HG03469 (cell line): ENCODE results near the gene MYO18A.
"Not testable (repeated sequence)": the region's sequence is repeated elsewhere in the genome, so short reads cannot be mapped to it uniquely, and the experiment has no call there.

Experiments
- ATAC-seq: cut with Tn5 transposase; IDR thresholded peaks from one replicate; pipeline ENCODE4 v1.9.1; 2021; ENCODE audit warnings: mild to moderate bottlenecking, moderate library complexity, moderate number of reproducible peaks; ENCODE audit not compliant: unreplicated experiment

The MYO18A gene

DNA sequence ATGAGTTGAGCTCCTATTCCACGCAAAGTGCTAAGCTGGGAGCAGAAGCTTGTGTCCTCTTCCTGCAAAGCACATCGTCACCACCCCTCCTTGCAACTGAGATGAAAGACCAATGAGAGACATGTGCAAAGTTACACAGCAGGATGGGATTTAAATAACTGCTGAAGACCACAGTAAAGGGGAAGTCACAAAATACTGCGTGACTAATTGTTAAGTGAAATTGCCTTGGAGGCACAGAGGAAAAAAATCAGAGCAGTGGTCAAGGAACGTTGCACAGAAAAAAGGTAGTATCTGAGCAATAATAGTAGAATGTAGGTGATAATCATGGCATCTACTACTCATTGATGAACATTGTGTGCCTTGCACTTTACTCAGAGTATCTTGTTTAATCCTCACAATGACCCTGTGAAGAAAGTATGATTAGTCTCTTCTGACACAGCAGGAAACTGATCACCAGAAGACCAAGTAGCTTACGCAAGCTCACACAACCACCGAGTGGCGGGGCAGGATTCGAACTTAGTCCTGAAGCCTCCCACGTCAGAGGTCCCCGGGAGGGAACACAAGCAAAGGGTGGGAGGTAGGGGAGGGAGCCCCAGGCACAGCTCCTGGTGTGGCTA lies 15.4 kb upstream of the MYO18A start:
- no peak for ATAC-seq

DNA sequence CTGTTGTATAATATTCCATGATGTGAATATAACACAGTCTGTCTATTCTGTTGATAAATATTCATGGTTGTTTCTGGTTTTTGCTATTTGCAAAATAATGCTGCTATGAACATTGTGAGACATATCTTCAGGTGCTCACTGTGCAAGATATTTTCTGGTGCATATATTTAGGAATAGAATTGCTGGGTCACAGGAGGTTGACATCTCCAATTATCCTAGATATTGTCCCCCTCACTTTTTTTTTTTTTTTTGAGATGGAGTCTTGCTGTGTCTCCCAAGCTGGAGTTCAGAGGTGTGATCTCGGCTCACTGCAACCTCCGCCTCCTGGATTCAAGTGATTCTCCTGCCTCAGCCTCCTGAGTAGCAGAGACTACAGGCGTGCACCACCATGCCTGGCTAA lies 14.5 kb upstream of the MYO18A start:
- ATAC-seq, result no peak

DNA sequence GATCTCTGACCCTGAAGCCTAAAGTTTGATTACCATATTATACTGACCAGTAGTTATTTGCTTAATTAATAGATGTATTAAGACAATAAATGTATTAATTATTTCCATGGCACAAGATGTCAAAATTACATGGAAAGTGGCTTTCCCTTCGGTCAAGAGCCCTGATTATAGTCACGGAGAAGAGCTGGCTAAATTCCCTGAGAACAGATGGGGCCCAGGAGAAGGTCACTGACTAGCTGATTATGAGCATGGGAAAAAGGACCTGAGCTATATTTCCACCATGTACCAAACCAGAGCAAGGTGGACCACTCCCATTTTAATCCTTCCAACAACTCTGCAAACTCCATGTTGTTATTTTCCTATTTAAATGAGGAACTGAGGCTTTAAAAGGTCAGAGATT lies 12.9 kb upstream of the MYO18A start:
- no peak for ATAC-seq

DNA sequence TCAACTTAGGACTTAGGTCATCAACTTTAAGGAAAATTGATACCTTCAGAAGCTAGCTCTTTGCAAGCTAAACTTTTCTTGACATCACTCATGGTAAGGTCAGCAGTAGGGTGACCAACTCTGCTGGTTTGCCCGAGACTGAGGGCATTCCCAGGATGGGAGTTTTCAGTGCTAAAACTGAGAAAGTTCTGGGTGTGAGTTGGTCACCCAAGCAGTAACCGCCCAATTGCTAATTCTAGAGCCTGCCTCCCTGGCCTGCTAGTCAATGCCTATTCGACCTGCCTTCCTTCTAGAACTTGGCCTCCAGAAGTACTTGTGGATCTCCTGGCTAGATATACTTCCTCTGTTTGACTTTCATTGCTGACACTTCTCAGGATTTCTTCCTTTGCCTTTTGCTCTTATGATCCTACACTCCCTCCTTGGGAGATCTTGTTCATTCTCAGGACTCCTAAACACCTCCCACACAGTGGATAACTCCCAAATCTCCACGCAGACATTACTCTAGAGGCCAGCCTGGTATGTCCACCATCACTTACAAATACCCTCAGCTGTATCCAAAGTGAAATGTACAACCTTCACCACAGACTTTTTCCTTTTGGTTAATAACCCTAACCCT lies 10.5 kb upstream of the MYO18A start:
- no peak for ATAC-seq

DNA sequence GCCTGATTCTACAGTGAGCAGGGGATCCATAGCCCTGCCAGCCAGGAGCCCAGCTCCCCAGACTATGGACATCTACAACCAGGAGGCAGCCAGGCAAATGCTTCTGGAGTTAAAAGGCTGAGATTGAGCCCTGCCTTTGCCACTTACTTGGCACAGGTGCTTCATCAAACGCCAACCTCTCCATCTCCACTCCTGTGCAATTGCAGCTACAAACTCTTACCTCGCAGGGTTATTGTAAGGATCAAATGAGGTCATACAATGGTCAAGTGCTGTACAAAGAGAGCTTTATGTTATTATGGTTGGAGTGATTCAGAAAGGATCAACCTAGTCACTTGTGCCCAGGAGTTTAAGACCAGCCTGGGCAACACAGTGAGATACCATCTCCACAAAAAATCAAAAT lies 9.8 kb upstream of the MYO18A start:
- no peak for ATAC-seq

DNA sequence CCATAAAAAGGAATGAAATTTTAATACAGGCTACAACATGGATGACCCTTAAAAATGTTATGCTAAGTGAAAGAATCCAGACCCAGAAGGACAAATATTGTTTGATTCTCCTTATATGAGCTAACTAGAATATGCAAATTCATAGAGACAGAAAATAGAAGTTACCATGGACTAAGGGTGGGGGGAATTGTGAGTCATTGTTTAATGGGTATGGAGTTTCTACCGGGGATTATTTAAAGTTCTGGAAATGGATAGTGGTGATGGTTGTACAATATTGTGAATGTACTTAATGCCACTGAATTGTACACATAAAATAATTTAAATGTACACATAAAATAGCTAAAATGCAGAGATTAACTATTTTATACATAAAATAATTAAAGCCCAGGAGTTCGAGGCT lies 9.2 kb upstream of the MYO18A start:
- no peak for ATAC-seq

DNA sequence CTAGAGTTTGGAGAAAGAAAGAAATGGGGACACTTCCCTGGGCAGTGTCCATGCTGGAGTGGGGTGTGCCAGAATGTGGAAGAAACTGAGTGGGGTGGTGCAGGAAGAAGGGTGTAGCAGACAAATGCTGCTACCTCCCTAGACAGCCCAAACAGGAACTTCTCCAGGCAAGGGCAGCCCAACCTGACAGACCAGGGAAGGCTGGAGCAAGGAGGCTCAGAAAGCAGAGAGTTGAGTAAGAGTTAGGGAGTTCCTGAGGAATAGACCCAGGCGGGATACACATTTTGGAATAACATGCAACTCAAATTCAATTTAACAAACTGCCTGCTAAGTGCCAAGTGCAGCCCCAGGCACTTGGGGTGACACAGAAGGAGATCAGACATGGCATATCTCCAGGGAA lies 1.0 kb upstream of the MYO18A start:
- ATAC-seq, result no peak

DNA sequence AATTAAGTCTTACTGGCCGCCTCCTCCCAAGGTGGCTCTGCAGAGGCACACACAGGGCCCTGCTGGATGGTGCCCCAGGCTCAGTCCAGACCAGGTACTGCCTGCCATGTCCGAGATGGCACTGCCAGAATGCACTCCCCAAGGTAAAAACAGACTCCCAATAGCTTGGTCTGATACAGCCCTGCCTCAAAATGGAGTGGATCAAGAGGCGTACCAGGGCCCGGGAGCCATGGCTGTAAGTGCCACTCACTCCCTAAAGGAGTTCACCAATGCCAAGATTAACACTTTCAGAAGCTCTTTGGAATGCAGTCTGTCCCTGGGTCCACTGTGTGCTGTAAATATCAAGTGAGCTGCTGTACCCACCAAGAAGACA lies 576 bp upstream of the MYO18A start:
- no peak for ATAC-seq

DNA sequence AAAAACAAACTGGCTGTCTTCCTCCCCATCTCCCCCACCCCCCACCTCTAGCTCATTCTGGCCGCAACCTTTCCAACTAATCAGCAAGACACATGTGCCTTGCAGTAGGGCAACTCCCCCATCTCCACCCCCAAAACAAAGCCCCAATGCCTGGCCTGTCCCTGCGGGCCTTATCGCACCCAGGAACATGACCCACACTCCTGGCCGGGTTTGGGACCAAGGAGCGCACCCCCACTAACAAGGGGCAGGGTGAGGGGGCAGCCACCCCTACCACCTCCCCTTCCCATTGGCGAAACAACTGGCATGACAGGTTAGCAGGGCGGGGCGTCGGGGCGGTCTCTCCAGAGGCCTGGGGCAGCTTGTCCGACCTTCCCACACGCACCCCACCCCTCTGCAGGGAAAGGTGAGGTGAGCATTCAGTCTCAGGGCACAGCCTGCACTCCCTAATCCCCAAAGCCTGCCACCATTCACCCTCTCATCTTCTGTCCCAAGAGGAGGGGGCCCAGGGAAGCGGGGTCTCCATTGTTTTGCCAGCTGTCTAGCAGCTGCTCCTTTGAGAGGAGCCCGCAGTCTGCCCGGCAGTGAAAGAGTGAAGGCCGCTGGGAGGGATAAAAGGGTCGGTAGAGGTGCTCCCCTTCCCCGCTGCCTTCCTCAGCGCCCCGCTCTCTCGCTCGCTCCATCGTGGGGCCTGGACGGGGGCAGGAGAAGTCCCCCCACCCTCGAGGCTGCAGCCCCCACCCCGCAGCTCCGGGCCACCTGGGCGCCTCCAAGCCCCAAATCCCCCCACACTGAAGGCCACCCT lies 765 bp downstream of the MYO18A start:
- ATAC-seq, result no peak

DNA sequence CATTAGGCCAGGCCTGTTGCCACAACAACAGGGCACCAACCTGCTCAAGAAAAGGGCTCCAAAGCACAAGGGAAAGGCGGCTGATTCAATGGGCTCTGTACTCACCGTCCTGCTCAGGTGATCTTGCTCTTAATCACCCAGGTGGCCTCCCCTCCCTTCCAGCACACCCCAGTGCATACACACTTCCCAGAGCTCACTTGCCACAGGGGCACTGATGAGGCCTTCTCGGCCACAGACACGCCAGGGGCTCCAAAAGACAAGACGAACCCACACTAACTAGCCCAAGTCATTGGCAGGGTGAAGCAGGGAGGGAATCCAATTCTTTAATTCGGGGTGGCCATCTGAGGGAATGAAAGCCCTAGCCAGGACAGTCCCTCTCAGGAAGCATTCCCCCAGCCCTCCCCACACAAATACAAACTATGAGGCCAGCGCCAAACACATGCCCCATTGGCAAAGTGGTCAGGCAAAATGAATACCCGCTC lies 1.4 kb downstream of the MYO18A start:
- ATAC-seq, result no peak

DNA sequence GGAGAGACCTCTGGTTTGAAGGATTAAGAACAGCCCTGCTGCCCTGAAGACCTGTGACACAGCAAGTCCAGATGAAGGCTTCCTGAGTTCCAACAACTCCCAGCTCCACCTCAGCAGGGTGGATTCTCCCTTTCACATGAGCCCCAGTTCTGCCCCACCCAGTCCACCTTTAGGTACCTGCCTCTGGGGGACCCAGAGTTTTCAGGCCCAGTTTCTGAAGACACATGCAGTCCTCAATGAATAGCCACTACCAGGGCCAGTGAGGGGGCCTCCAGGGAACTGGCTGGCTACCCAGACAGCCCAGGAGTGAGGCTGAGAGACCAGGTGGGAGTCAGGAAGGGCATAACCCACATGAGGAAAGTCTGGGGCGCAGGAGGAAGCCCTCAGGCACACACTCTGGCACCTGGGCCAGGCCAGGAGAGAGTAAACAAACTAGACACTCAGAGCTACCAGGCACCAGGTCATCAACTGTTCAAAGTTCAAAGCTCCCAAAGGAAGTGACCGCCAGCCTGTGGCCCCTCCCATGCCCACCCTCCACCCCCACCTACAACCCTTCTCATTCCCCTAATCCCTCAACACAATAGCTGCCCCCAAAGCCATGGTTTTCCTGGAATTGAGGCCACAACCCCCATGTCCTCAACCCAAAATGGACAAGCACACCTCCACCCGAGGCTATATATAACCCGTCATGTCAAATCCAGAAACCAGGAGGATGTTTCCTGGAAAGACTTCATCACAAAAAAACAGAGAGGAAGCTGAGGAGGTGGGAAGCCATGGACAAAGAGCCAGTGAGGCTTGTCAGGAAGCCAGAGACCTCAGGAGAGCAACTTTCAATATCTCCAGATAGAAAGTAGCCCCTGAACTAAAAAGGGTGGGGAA lies 2.1 kb downstream of the MYO18A start:
- no peak for ATAC-seq

DNA sequence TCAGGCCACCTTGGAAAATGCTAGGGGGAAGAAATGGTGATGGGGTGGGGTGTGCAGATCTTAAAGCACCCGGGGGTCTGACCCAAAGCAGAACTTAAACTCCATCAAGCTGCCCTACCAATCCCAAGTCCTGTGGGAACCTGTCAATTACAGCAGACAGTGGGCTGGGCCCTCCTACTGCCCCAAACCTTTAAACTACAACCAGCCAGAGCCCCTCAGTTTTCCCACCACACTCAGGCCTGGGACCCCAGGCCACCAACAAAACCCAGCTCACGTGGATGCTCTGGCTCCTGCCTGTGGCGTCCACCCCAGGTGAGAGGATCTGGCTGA lies 2.7 kb downstream of the MYO18A start:
- no peak for ATAC-seq

DNA sequence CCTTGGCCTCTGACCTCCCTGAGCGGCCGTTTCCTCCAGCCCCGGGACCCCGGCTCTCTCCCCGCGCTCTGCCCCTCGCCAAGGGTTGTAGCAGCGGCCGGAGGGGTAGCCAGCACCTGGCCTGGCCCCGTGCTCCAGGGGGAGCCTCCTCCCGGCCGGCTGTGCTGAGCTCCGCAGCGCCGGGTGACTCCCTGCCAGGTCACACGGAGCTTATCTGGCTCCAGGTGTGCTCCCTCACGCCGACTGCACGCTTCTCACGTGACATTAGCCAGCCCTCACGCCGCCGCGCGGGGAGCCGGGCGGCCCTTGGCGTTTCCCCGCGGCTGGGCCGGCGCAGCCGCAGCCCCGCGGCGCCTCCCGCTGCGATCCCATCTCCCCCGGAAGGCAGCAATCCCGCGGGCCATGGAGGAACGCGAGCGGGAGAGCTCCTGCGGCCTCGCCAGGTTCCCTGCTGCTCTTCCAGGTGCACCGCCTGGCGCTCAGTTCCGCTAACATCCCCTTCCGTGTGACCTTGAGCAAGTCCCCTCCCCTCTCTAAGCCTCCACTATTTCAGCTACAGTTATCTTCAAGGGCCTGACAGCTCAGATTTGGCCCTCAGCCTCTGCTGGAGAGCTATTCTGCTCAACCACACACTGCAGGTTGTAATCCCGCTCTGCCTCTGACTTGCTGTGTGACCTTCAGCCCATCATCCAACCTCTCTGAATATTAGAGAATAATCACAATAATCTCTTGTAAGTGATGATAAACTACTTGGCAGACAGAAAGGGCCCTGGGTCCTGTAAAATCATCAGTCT lies 3.4 kb downstream of the MYO18A start:
- no peak for ATAC-seq

DNA sequence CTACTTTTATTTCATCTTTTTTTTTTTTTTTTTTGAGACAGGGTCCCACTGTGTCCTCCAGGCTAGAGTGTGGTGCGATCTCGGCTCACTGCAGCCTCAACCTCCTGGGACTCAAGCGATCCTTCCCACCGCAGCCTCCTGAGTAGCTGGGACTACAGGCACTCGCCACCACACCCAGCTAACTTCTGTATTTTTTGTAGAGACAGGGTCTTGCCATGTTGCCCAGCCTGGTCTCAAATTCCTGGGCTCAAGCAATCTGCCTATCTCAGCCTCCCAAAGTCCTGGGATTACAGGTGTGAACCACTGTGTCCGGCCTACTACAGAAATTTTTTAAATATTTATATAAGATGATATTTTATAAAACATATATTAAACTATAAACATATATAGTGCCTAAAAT lies 4.8 kb downstream of the MYO18A start:
- no peak for ATAC-seq

DNA sequence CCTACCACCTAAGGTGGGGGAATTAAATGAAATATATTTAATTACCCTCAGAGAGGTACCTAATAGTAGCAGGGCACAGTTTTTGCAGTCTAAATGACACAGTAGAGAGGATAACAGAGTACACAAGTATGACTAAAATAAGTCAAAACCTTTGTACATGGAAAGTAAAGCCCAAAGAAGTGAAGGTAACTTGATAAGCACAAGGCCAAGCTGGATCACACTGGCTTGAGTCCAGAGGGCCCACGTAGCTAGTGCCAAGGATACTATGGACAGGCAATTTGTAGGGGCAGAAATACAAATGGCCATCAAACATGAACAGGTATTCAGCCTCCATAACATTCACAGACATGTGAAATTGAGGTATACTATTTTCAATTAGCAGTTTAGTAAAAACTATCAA lies 7.6 kb downstream of the MYO18A start:
- ATAC-seq, result no peak

DNA sequence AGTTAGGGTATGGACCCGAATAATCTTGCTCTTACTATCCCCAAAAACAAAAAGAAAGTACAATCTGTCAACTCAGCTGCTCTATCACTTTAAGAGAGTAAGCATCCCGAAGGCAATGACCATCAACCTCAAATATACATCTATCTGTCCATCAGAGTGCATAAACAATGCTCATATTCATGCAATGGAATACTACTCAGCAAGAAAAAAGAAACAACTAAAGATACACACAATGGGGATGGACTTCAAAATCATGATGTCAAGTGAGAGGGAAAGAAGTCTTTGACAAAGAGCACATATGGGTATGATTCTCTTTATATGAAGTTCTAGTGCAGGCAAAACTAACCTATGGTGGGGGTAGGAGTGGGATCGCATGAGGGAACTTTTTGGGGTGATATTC lies 9.5 kb downstream of the MYO18A start:
- ATAC-seq, result no peak

DNA sequence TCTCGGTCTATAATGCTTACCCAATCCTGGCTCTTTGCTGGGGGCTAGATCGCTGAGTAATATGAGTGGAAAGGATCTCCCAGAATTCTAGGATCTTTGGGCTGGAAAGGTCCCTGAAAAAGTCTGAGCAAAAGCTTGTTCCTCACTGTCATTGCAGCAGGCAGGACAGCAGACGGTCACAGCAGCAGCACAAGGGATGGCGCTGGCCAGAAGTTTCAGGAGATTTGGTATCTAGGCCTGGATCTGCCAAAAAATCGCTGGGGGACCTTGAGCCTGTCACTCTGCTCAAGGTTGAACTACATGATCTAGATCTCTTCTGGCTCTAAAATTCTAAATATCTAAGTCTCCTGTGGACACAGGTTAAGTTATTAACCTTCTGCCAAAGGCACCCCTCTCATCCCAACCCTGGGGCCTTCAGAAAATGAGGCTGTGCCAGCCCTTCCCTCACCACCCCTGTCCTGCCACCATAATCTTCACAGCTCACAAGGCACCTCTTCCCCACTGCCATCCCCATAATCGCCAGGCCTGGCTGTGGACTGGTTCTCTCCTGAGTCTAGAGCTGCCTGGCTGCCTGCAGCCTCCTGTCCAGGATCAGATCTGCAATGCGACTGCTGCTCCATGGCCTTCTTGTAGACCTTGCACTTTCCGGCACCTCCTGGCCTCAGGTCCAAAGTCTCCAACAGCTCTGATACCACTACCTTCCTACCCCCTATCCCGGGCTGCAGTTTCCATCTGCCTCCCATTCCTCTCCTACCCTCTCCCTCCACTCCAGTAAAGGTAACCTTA lies 10.2 kb downstream of the MYO18A start:
- no peak for ATAC-seq

DNA sequence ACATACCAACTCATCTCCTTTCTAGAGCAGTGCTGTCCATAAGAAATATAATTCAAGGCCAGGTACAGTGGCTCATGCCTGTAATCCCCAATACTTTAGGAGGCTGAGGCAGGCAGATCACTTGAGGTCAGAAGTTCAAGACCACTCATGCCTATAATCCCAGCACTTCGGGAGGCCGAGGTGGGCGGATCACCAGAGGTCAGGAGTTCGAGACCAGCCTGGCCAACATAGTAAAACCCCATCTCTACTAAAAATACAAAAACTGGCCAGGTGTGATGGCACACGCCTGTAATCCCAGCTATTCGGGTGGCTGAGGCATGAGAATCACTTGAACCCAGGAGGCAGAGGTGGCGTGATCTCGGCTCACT lies 11.5 kb downstream of the MYO18A start:
- ATAC-seq, result not testable (repeated sequence)

DNA sequence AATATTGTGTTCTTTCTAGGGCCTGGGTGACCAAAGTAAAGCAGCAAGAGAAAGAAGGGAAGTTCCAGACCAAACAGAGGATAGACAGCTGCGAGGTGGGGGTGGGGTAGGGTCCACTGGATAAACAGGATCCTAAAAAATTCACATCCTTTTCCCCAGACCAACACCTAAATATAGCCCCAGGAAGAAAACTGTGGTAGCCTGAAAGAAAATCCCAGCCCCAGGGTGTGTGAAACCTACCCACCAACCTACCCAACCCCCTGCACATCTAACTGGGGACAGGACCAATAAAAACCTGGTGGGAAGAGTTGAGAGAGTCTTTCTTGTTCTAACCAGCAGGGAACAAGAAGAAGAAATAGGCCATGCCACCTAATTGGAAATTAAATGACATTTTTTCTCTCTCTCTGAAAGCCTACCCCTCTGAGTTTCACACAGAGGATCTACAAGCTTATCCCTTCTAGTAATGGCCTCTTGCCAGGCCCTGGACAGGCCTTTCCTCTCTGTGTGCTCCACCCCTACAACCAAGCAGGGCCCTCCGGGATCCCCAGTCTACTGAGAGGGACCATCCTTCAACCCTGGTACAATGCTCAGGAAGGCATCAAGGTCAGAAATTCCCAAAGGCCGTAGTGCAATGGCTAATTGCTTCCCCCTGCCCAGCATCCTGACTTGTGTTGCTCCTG lies 12.0 kb downstream of the MYO18A start:
- ATAC-seq, result no peak
